Cardiac muscle cell (in vitro differentiated cells and primary cell): ENCODE measurements around the gene LAMB4. TPM values are rescaled to one million over a fixed set of nuclear protein-coding genes. Genes with fewer than 3 reads are reported as not detected.

Experiments used
- DNase-seq, 2 donors: peaks; one replicate each; pipeline versions ENCODE4 v3.0.0 to v3.0.0-alpha.2; 2010 to 2017; ENCODE audit warnings: low read depth in 1 of 2, low spot score in 1 of 2
- H3K27ac ChIP-seq: fragments of 200-600 bp; sonication (generic); 2 replicates; pipeline ENCODE4 v1.5.1; 2016
- H3K27me3 ChIP-seq: fragments of 200-600 bp; sonication (generic); 2 replicates; pipeline ENCODE4 v1.6.0; 2016; ENCODE audit warnings: control low read depth
- H3K36me3 ChIP-seq: fragments of 200-600 bp; sonication (generic); 2 replicates; pipeline ENCODE4 v1.5.1; 2016; ENCODE audit warnings: control low read depth
- H3K4me1 ChIP-seq: fragments of 200-600 bp; sonication (generic); 2 replicates; pipeline ENCODE4 v1.8.1; 2017; ENCODE audit warnings: low read depth, mild to moderate bottlenecking, mixed run types
- H3K4me3 ChIP-seq: fragments of 200-600 bp; sonication (generic); 2 replicates; pipeline ENCODE4 v1.5.1; 2016; ENCODE audit warnings: mild to moderate bottlenecking
- H3K9me3 ChIP-seq: fragments of 200-600 bp; sonication (generic); 2 replicates; pipeline ENCODE4 v1.5.1; 2017; ENCODE audit warnings: low read depth, mild to moderate bottlenecking, control low read depth
- CTCF ChIP-seq: IDR thresholded peaks from 2 replicates; pipeline ENCODE4 v1.5.1; 2012; ENCODE audit warnings: low read depth, mild to moderate bottlenecking, low read length
- polyA plus RNA-seq: library from polyadenylated mRNA; unstranded; fragments of >200 nt; fragmentation: Nextera tagmentation; extraction: Ambion mirVana; gene quantifications from 2 replicates; pipeline ENCODE4 v1.2.1, GENCODE V29; 2016
- total RNA-seq: library from RNA; depleted of rRNA; stranded (reverse); fragments of >200 nt; gene quantifications from 2 replicates; pipeline ENCODE4 v1.2.3, GENCODE V29; 2016

LAMB4 gene
- total and polyA plus RNA-seq, 2 experiments from 2014 or later = not detected

- H3K9me3 ChIP-seq = no peaks in the 10 kb centered on the region
- H3K4me1 ChIP-seq = no peaks in the 10 kb centered on the region
- no peak for DNase-seq
- no peak overlapping the region for H3K27ac ChIP-seq
- H3K4me3 ChIP-seq = no peak overlapping the region
- no peak for TF ChIP-seq CTCF
- no peaks in the 10 kb centered on the region for H3K27me3 ChIP-seq
- no peaks in the 10 kb centered on the region for H3K36me3 ChIP-seq
Observed at GRCh38 chr7:108129018-108129965, 869 bp downstream of the LAMB4 start.

- Histone ChIP-seq H3K4me3 (no peak overlapping the region), H3K27ac (no peak overlapping the region), H3K9me3 (no peaks in the 10 kb centered on the region), H3K27me3 (no peaks in the 10 kb centered on the region), H3K4me1 (no peaks in the 10 kb centered on the region), H3K36me3 (no peaks in the 10 kb centered on the region)
- TF ChIP-seq CTCF = no peak
- DNase-seq = no peak
Observed at GRCh38 chr7:108128514-108128913, 1.6 kb downstream of the LAMB4 start.

- no peak overlapping the region for H3K27ac ChIP-seq
- DNase-seq = no peak
- TF ChIP-seq CTCF = no peak
- no peaks in the 10 kb centered on the region for H3K4me1 ChIP-seq
- H3K27me3 ChIP-seq = no peaks in the 10 kb centered on the region
- no peak overlapping the region for H3K4me3 ChIP-seq
- no peaks in the 10 kb centered on the region for H3K36me3 ChIP-seq
- H3K9me3 ChIP-seq = no peaks in the 10 kb centered on the region
Observed at GRCh38 chr7:108127461-108127860, 2.7 kb downstream of the LAMB4 start.

GRCh38 chr7:108124820-108125219 is 5.3 kb downstream of the LAMB4 start:
- H3K4me1 ChIP-seq = no peaks in the 10 kb centered on the region
- H3K27me3 ChIP-seq = no peaks in the 10 kb centered on the region
- no peak overlapping the region for H3K4me3 ChIP-seq
- H3K9me3 ChIP-seq = no peaks in the 10 kb centered on the region
- H3K27ac ChIP-seq = no peak overlapping the region
- H3K36me3 ChIP-seq = no peaks in the 10 kb centered on the region
- TF ChIP-seq CTCF = no peak
- peak in 1 of 2 donors; percentile 35 for DNase-seq

- Histone ChIP-seq H3K4me1 (no peaks in the 10 kb centered on the region), H3K36me3 (no peaks in the 10 kb centered on the region), H3K27me3 (no peaks in the 10 kb centered on the region), H3K27ac (peak overlapping the region; percentile 73), H3K9me3 (no peaks in the 10 kb centered on the region), H3K4me3 (no peak overlapping the region)
- no peak for TF ChIP-seq CTCF
- DNase-seq = no peak
Observed at GRCh38 chr7:108122181-108122580, 8.0 kb downstream of the LAMB4 start.
